Caco-2 (cell line): ENCODE data around the gene TTC9C. TPM values are rescaled to one million over a fixed set of nuclear protein-coding genes. Genes with fewer than 3 reads are reported as not detected.

Experiments used
- total RNA-seq: library from RNA; stranded (reverse); gene quantifications from 2 replicates; pipeline ENCODE4 v1.2.3, GENCODE V29; 2022

Gene TTC9C
- total RNA-seq, 1 experiment from 2014 or later: 53.6 TPM

Other genes starting within 250 kb of the TTC9C start
- gene AHNAK, start 181.7 kb upstream of the TTC9C start, total RNA-seq: 312 and 324 TPM in 2 replicates
- gene EEF1G, start 154.6 kb upstream of the TTC9C start, total RNA-seq: 2,004 and 2,035 TPM in 2 replicates
- 27.2 and 30.2 TPM in 2 replicates for gene TUT1, start 137.0 kb upstream of the TTC9C start, total RNA-seq
- gene MTA2, start 126.6 kb upstream of the TTC9C start, total RNA-seq: 134 and 135 TPM in 2 replicates
- gene EML3, start 115.7 kb upstream of the TTC9C start, total RNA-seq: 61.2 and 68.7 TPM in 2 replicates
- 1.1 and 1.3 TPM in 2 replicates for gene ROM1, start 115.2 kb upstream of the TTC9C start, total RNA-seq
- 37.2 and 37.6 TPM in 2 replicates for gene B3GAT3, start 106.5 kb upstream of the TTC9C start, total RNA-seq
- 414 and 442 TPM in 2 replicates for gene GANAB, start 81.9 kb upstream of the TTC9C start, total RNA-seq
- 22.2 TPM in 2 replicates for gene INTS5, start 75.2 kb upstream of the TTC9C start, total RNA-seq
- gene C11orf98, start 63.3 kb upstream of the TTC9C start, total RNA-seq: 115 and 123 TPM in 2 replicates
- gene CSKMT, start 63.2 kb upstream of the TTC9C start, total RNA-seq: 38.2 and 40.1 TPM in 2 replicates
- gene UQCC3, start 56.8 kb upstream of the TTC9C start, total RNA-seq: 23.9 and 24.0 TPM in 2 replicates
- gene LBHD1, start 56.2 kb upstream of the TTC9C start, total RNA-seq: 11.9 and 13.6 TPM in 2 replicates
- 116 and 118 TPM in 2 replicates for gene UBXN1, start 49.4 kb upstream of the TTC9C start, total RNA-seq
- gene LRRN4CL, start 39.0 kb upstream of the TTC9C start, total RNA-seq: 0.35 and 0.64 TPM in 2 replicates
- 39.2 and 48.2 TPM in 2 replicates for gene BSCL2, start 21.1 kb upstream of the TTC9C start, total RNA-seq
- gene GNG3, start 20.8 kb upstream of the TTC9C start, total RNA-seq: not detected in 2 replicates
- gene HNRNPUL2, start 1.0 kb upstream of the TTC9C start, total RNA-seq: 60.0 and 62.9 TPM in 2 replicates
- gene ZBTB3, start 25.7 kb downstream of the TTC9C start, total RNA-seq: 8.2 and 10.9 TPM in 2 replicates
- 139 TPM in 2 replicates for gene POLR2G, start 33.1 kb downstream of the TTC9C start, total RNA-seq
- gene TAF6L, start 42.9 kb downstream of the TTC9C start, total RNA-seq: 26.8 and 30.1 TPM in 2 replicates
- gene TMEM179B, start 58.9 kb downstream of the TTC9C start, total RNA-seq: 59.9 and 68.4 TPM in 2 replicates
- 22.7 and 28.1 TPM in 2 replicates for gene TMEM223, start 63.5 kb downstream of the TTC9C start, total RNA-seq
- 77.5 and 77.6 TPM in 2 replicates for gene NXF1, start 77.0 kb downstream of the TTC9C start, total RNA-seq
- gene STX5, start 103.6 kb downstream of the TTC9C start, total RNA-seq: 39.9 and 44.2 TPM in 2 replicates
- 0.95 TPM in 1 of 2 replicates, not detected in the other for gene TEX54, start 104.4 kb downstream of the TTC9C start, total RNA-seq
- gene WDR74, start 111.1 kb downstream of the TTC9C start, total RNA-seq: 112 and 115 TPM in 2 replicates
- 763 and 879 TPM in 2 replicates for gene SLC3A2, start 152.4 kb downstream of the TTC9C start, total RNA-seq
- gene CHRM1, start 192.9 kb downstream of the TTC9C start, total RNA-seq: not detected in 2 replicates